Measurements from ENCODE around the gene CDKN2D. TPM values are rescaled to one million over a fixed set of nuclear protein-coding genes. Genes with fewer than 3 reads are reported as not detected.

The CDKN2D gene
- total RNA-seq, 1 experiment from 2014 or later, result 13.8 TPM

GRCh38 chr19:10587022-10587838 is 18.5 kb upstream of the CDKN2D start, which contains the start of gene AP1M2 (continued):
- peak; percentile 87 for TF ChIP-seq MAX (IDR thresholded peaks at IDR 0.05)
- peak; percentile 34; the same call in 1 of the 2 replicates for TF ChIP-seq SIN3A (IDR thresholded peaks at IDR 0.05; ENCODE audit: low read depth)
- TF ChIP-seq POLR2AphosphoS5 (IDR thresholded peaks at IDR 0.05; ENCODE audit: low read depth, low read length), result peak; percentile 83
- TF ChIP-seq EZH2phosphoT487 (IDR thresholded peaks at IDR 0.05; ENCODE audit: borderline replicate concordance), result no peak

- H3K4me1 ChIP-seq (ENCODE audit: control insufficient read depth in 1 of 2, insufficient read depth in 2 of 2, low read length in 2 of 2), result peaks cover 0 to 12% of the 10 kb centered on the region in 2 experiments; a peak in 1 of 4 replicates
- peak overlapping the region; percentile 78 for H3K9ac ChIP-seq (ENCODE audit: low read length)
- peaks cover 3% of the 10 kb centered on the region in 2 experiments; a peak in 1 of 4 replicates for H3K36me3 ChIP-seq (ENCODE audit: control insufficient read depth in 1 of 2, insufficient read depth in 2 of 2, low read length in 2 of 2)
- no peaks in the 10 kb centered on the region for H4K20me1 ChIP-seq (ENCODE audit: insufficient read depth)
- intact Hi-C loops (cut with micrococcal nuclease), result no loop called here
- no peaks in the 10 kb centered on the region for H3K9me3 ChIP-seq (ENCODE audit: control insufficient read depth in 1 of 2, insufficient read depth in 1 of 2, low read depth in 1 of 2, low read length in 2 of 2)
- H3K4me3 ChIP-seq (replicated peaks in 1 of 2; ENCODE audit: low read depth in 1 of 2, low read length in 2 of 2), result peak overlapping the region; percentile 76 to 86
- H3K27me3 ChIP-seq (ENCODE audit: insufficient read depth, low read length), result no peaks in the 10 kb centered on the region
- POLR2A ChIA-PET, result interaction anchor here (1.0 kb wide), 1 partner anchor 57 kb away, joined by 4 read pairs; no protein-coding TSS in a partner anchor
- no TSS peak for BruUV-seq (replicated peaks)
- no peak for ATAC-seq
- H3K9me2 ChIP-seq (ENCODE audit: insufficient read depth), result peaks cover 6% of the 10 kb centered on the region; the same call in 1 of the 2 replicates
- TF ChIP-seq ZFX (IDR thresholded peaks at IDR 0.05) (no peak), MAX (IDR thresholded peaks at IDR 0.05) (no peak), ATF3 (IDR thresholded peaks at IDR 0.05) (no peak), EZH2phosphoT487 (IDR thresholded peaks at IDR 0.05; ENCODE audit: borderline replicate concordance) (no peak), JUND (IDR thresholded peaks at IDR 0.05) (no peak), CEBPB (IDR thresholded peaks at IDR 0.05; ENCODE audit: low read depth) (no peak), FOSL1 (IDR thresholded peaks at IDR 0.05; ENCODE audit: low read depth) (no peak), POLR2A (IDR thresholded peaks at IDR 0.05; ENCODE audit: borderline replicate concordance, extremely low read depth, insufficient read depth, insufficient read length) (no peak), SP1 (IDR thresholded peaks at IDR 0.05; ENCODE audit: low read depth) (no peak), CBX3 (IDR thresholded peaks at IDR 0.05; ENCODE audit: low read depth) (no peak), ZNF274 (IDR thresholded peaks at IDR 0.05; ENCODE audit: low read depth, low read length) (no peak), CTCF (IDR thresholded peaks at IDR 0.05 in 2 of 3, conservative IDR thresholded peaks at IDR 0.05 in 1 of 3; ENCODE audit: borderline replicate concordance in 1 of 3, insufficient read depth in 1 of 3, low read depth in 2 of 3, low read length in 2 of 3) (no peak), ZBTB33 (IDR thresholded peaks at IDR 0.05; ENCODE audit: extremely low read depth, insufficient replicate concordance, low read length) (no peak), EZH2 (IDR thresholded peaks at IDR 0.05) (no peak), SRF (IDR thresholded peaks at IDR 0.05; ENCODE audit: low read depth) (no peak), POLR2AphosphoS5 (IDR thresholded peaks at IDR 0.05; ENCODE audit: low read depth, low read length) (no peak), YY1 (IDR thresholded peaks at IDR 0.05; ENCODE audit: extremely low read depth, insufficient replicate concordance, low read depth, low read length) (no peak)
- H3K27ac ChIP-seq (ENCODE audit: low read depth, low read length), result peak overlapping the region; percentile 67
- peak overlapping the region; percentile 87 for H3K4me2 ChIP-seq (ENCODE audit: low read length)
- peaks cover 4% of the 10 kb centered on the region; the same call in 1 of the 2 replicates for H3K79me2 ChIP-seq (ENCODE audit: insufficient read depth, low read length)
- H2AFZ ChIP-seq (ENCODE audit: low read depth, low read length, poor library complexity, severe bottlenecking), result no peak overlapping the region
- DNase-seq (ENCODE audit: low read depth, low spot score), result no peak
- RAD21 ChIA-PET (ENCODE audit: low non-redundant PET in 1 of 2, low total read pairs in 2 of 2, uncharacterized antibody in 2 of 2, unreplicated experiment in 2 of 2), result interaction anchor here in 1 of 2 experiments (0.7 kb wide), 1 partner anchor 81 kb away, joined by 3 read pairs; no protein-coding TSS in a partner anchor
- CTCF ChIA-PET, result interaction anchor here (0.9 to 2.6 kb wide), 2 partner anchors 13 to 58 kb away, joined by 3 to 9 read pairs; no protein-coding TSS in a partner anchor
Observed at GRCh38 chr19:10586396-10586795, 17.6 kb upstream of the CDKN2D start.

All from HCT116 (cell line).